OCI-LY7 (cell line): Measurements from ENCODE around the gene TEX2. TPM values are rescaled to one million over a fixed set of nuclear protein-coding genes. Genes with fewer than 3 reads are reported as not detected.

Experiments used
- BruUV-seq: library from RNA; stranded (reverse); fragments of 400-500 nt; replicated peaks from 2 replicates; lab custom pipeline; 2021; lab: Mats Ljungman, UMichigan
- CTCF ChIA-PET: fragments of 300-600 bp; sonication (Branson Sonifier 250); formaldehyde crosslinking; loops from one replicate; lab custom pipeline; 2022; ENCODE audit warnings: antibody characterized with exemption; ENCODE audit not compliant: unreplicated experiment; lab: Charles Lee
- POLR2A ChIA-PET: fragments of 300-600 bp; sonication (Branson Sonifier 250); formaldehyde crosslinking; loops from one replicate; lab custom pipeline; 2022; ENCODE audit warnings: antibody characterized with exemption; lab: Charles Lee
- DNase-seq: peaks from one replicate; pipeline ENCODE4 v3.0.0-alpha.2; 2015; ENCODE audit warnings: low spot score
- H2AFZ ChIP-seq: fragments of 200-600 bp; sonication (generic), shearing (Covaris generic); 2 replicates; pipeline ENCODE4 v1.6.1; 2014; ENCODE audit warnings: mild to moderate bottlenecking, antibody characterized with exemption, low read length, moderate library complexity
- H3K27ac ChIP-seq: fragments of 200-600 bp; sonication (generic); 2 replicates; pipeline ENCODE4 v1.5.1; 2014; ENCODE audit warnings: mixed run types, low read depth, mild to moderate bottlenecking, moderate library complexity, low read length, inconsistent platforms; ENCODE audit not compliant: poor library complexity, severe bottlenecking
- H3K36me3 ChIP-seq: fragments of 200-600 bp; sonication (generic); 2 replicates; pipeline ENCODE4 v1.6.1; 2014; ENCODE audit warnings: mild to moderate bottlenecking, antibody characterized with exemption, low read length, moderate library complexity, mixed read lengths; ENCODE audit not compliant: insufficient read depth
- H3K4me1 ChIP-seq: fragments of 200-600 bp; sonication (generic); 2 replicates; pipeline ENCODE4 v1.5.1; 2014; ENCODE audit warnings: mild to moderate bottlenecking, low read length; ENCODE audit not compliant: insufficient read depth, poor library complexity, severe bottlenecking
- H3K4me2 ChIP-seq: fragments of 200-600 bp; sonication (generic); 2 replicates; pipeline ENCODE4 v1.6.1; 2014; ENCODE audit warnings: mild to moderate bottlenecking, low read length
- H3K4me3 ChIP-seq: fragments of 200-600 bp; sonication (generic); 2 replicates; pipeline ENCODE4 v1.5.1; 2014; ENCODE audit warnings: mild to moderate bottlenecking, low read depth, low read length; ENCODE audit not compliant: poor library complexity, severe bottlenecking
- H3K79me2 ChIP-seq: fragments of 200-600 bp; sonication (generic); 2 replicates; pipeline ENCODE4 v1.6.1; 2016; ENCODE audit warnings: low read depth, mild to moderate bottlenecking, low read length, moderate library complexity, mixed read lengths; ENCODE audit not compliant: insufficient read depth
- H3K9me2 ChIP-seq: fragments of 200-600 bp; sonication (generic); 2 replicates; pipeline ENCODE4 v1.6.1; 2016; ENCODE audit warnings: mild to moderate bottlenecking, low read length, mixed read lengths; ENCODE audit not compliant: insufficient read depth
- H3K9me3 ChIP-seq: fragments of 200-600 bp; sonication (generic); 2 replicates; pipeline ENCODE4 v1.6.1; 2014; ENCODE audit warnings: mild to moderate bottlenecking, mixed run types, low read length, mixed read lengths
- H4K20me1 ChIP-seq: fragments of 200-600 bp; sonication (generic); 2 replicates; pipeline ENCODE4 v1.6.1; 2014; ENCODE audit warnings: mild to moderate bottlenecking, antibody characterized with exemption, low read length, moderate library complexity, mixed read lengths; ENCODE audit not compliant: insufficient read depth
- EZH2phosphoT487 ChIP-seq: fragments of 200-600 bp; sonication (generic); IDR thresholded peaks from 2 replicates; pipeline ENCODE4 v1.6.1; 2018; ENCODE audit warnings: low read depth, borderline replicate concordance, mild to moderate bottlenecking, mixed run types, antibody characterized with exemption, low read length, moderate library complexity, mixed read lengths
- intact Hi-C: fragments of 100-400 bp; cut with micrococcal nuclease; formaldehyde crosslinking; loops from one replicate; pipeline ENCODE4 v1.10.0; 2022; ENCODE audit not compliant: unreplicated experiment
- total RNA-seq, 2 experiments: library from RNA; depleted of rRNA in 1 of 2; stranded (reverse); fragments of >200 nt in 1 of 2; shearing (Covaris generic) in 1 of 2; gene quantifications; 2 replicates each; pipeline ENCODE4 v1.2.3, GENCODE V29; 2014 to 2022
- TF ChIP-seq, protein P1 (sequence below): fragments of 200-600 bp; sonication (generic); conservative IDR thresholded peaks from 2 replicates; pipeline ENCODE4 v1.5.1; 2014; ENCODE audit warnings: mild to moderate bottlenecking, antibody characterized with exemption, low read length, moderate library complexity, mixed read lengths

TEX2 gene
- total RNA-seq, 2 experiments from 2014 or later = 7.4 to 12.4 TPM

DNA sequence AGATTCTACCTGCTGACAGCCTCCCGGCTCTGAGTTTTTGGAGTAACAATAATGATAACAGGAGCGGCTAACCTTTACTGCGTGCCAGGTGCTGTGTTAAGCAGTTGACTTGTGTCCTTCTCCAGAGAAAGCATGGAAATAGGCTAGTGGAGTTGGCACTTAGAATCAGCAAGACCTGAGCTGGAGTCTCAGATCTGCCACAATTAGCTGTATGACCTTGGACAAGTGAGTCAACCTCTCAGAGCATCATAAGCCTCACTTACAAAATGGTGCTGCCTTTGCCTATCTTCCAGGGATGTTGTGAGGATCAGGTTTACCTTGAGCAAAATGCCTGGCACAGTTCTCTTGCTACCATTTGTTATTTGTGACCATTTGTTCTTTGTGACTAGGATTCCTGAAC, 32.1 kb upstream of the TEX2 start:
- no peak overlapping the region for H2AFZ ChIP-seq
- POLR2A ChIA-PET = no interaction called here
- intact Hi-C loops = no loop called here
- H4K20me1 ChIP-seq = no peaks in the 10 kb centered on the region
- no peaks in the 10 kb centered on the region for H3K4me1 ChIP-seq
- no peaks in the 10 kb centered on the region for H3K79me2 ChIP-seq
- no TSS peak for BruUV-seq
- CTCF ChIA-PET = no interaction called here
- no peaks in the 10 kb centered on the region for H3K36me3 ChIP-seq
- H3K27ac ChIP-seq = no peak overlapping the region
- peaks cover 10% of the 10 kb centered on the region for H3K9me3 ChIP-seq
- no peak overlapping the region for H3K4me2 ChIP-seq
- H3K9me2 ChIP-seq = no peaks in the 10 kb centered on the region
- no peak overlapping the region for H3K4me3 ChIP-seq
- DNase-seq = no peak
- no peak for TF ChIP-seq EZH2phosphoT487
- TF ChIP-seq, protein P1, sequence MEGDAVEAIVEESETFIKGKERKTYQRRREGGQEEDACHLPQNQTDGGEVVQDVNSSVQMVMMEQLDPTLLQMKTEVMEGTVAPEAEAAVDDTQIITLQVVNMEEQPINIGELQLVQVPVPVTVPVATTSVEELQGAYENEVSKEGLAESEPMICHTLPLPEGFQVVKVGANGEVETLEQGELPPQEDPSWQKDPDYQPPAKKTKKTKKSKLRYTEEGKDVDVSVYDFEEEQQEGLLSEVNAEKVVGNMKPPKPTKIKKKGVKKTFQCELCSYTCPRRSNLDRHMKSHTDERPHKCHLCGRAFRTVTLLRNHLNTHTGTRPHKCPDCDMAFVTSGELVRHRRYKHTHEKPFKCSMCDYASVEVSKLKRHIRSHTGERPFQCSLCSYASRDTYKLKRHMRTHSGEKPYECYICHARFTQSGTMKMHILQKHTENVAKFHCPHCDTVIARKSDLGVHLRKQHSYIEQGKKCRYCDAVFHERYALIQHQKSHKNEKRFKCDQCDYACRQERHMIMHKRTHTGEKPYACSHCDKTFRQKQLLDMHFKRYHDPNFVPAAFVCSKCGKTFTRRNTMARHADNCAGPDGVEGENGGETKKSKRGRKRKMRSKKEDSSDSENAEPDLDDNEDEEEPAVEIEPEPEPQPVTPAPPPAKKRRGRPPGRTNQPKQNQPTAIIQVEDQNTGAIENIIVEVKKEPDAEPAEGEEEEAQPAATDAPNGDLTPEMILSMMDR = no peak

DNA sequence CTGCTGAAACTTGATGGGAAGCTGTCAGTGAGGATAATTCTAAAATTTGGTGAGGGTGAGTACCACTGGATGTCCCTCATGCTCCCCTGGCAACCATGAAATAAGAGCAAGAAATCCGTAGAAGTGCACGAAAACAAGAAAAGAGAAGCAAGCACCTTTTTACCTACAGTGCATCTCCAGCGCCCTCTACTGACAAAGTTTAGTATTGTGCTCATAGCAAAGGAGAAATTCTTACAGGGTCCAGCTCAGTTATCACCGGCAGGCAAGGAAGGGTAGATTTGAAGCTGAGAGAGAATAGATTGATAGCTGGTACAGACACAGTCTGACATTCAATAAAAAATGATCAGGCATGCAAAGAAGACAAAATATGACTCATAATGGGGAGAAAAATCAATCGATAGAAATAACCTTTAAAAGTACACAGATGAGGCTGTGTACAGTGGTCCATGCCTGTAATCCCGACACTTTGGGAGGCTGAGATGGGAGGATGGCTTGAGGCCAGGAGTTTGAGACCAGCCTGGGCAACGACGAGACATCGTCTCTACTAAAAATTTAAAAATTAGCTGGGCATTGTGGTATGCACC, 28.3 kb upstream of the TEX2 start:
- no peaks in the 10 kb centered on the region for H3K9me2 ChIP-seq
- ChIA-PET CTCF (no interaction called here), POLR2A (no interaction called here)
- H3K9me3 ChIP-seq = peaks cover 10% of the 10 kb centered on the region
- H3K4me1 ChIP-seq = no peaks in the 10 kb centered on the region
- no peaks in the 10 kb centered on the region for H3K36me3 ChIP-seq
- H3K79me2 ChIP-seq = no peaks in the 10 kb centered on the region
- no TSS peak for BruUV-seq
- intact Hi-C loops = no loop called here
- H3K27ac ChIP-seq = no peak overlapping the region
- DNase-seq = peak; percentile 41
- H3K4me3 ChIP-seq = no peak overlapping the region
- no peaks in the 10 kb centered on the region for H4K20me1 ChIP-seq
- no peak overlapping the region for H3K4me2 ChIP-seq
- TF ChIP-seq, protein P1 = peak; percentile 83
- TF ChIP-seq EZH2phosphoT487 = no peak
- no peak overlapping the region for H2AFZ ChIP-seq

DNA sequence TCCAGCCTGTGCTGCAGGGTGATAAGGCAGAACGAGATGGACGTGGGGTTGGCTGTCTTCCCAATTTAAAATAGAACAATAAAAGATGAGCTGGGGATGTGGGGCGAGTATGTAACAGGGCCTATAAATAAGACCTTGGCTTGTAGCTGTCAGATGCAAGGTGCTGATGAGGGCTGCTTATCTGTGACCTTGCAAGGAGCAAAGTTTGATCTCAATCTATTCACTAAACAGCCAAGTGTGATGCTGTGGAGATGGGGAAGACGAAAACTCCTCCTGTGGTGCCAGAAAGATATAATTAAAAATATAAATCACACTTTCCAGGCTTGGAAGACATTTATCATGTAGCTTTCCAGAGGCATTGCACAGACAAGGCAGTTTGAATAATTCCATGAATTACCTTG, 26.7 kb upstream of the TEX2 start:
- POLR2A ChIA-PET = interaction anchor here (1.0 kb wide), 1 partner anchor 11 kb away, joined by 3 read pairs; no protein-coding TSS in a partner anchor
- no TSS peak for BruUV-seq
- no peaks in the 10 kb centered on the region for H3K4me1 ChIP-seq
- H3K27ac ChIP-seq = no peak overlapping the region
- CTCF ChIA-PET = no interaction called here
- intact Hi-C loops = no loop called here
- DNase-seq = no peak
- H3K36me3 ChIP-seq = no peaks in the 10 kb centered on the region
- H3K9me3 ChIP-seq = peaks cover 10% of the 10 kb centered on the region
- no peaks in the 10 kb centered on the region for H3K79me2 ChIP-seq
- H3K9me2 ChIP-seq = no peaks in the 10 kb centered on the region
- no peak overlapping the region for H3K4me2 ChIP-seq
- H4K20me1 ChIP-seq = no peaks in the 10 kb centered on the region
- H2AFZ ChIP-seq = no peak overlapping the region; the same call in 1 of the 2 replicates
- H3K4me3 ChIP-seq = no peak overlapping the region
- TF ChIP-seq, protein P1 = no peak
- TF ChIP-seq EZH2phosphoT487 = no peak
